MM.1S (cell line): ENCODE measurements around the gene GID4.

Experiments used
- EZH2 ChIP-seq: fragments of 300-600 bp; sonication (generic); optimal IDR thresholded peaks from 2 replicates; pipeline ENCODE3; 2017; ENCODE audit warnings: low read depth, mild to moderate bottlenecking, antibody characterized with exemption, low read length, mixed read lengths
- EZH2phosphoT487 ChIP-seq: fragments of 300-600 bp; sonication (generic); IDR thresholded peaks from 2 replicates; pipeline ENCODE4 v1.6.1; 2018; ENCODE audit warnings: antibody characterized with exemption, low read length
- TF ChIP-seq, protein P1 (sequence below): fragments of 300-600 bp; sonication (generic); IDR thresholded peaks from 2 replicates; pipeline ENCODE4 v1.5.1; 2016; ENCODE audit warnings: antibody characterized with exemption, low read length, mixed read lengths

DNA sequence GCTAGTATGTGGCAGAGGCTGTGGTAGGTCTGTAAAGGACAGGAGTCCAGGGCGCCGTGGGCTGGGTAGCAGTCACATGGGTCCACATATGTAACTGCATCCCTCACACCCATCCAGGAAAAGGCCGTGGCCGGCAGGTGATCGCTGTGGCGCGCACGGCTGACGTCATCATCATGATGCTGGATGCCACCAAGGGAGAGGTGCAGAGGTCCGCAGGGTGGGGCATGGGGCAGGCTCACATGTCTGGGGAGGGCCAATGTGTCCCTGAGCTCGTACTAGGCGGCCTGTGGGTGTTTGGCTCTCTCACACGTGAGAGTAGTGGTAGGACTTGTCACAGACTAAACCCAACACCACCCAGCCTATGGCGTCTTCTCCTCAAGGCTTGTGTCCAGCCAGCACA lies 60.3 kb downstream of the GID4 start:
- TF ChIP-seq, protein P1, sequence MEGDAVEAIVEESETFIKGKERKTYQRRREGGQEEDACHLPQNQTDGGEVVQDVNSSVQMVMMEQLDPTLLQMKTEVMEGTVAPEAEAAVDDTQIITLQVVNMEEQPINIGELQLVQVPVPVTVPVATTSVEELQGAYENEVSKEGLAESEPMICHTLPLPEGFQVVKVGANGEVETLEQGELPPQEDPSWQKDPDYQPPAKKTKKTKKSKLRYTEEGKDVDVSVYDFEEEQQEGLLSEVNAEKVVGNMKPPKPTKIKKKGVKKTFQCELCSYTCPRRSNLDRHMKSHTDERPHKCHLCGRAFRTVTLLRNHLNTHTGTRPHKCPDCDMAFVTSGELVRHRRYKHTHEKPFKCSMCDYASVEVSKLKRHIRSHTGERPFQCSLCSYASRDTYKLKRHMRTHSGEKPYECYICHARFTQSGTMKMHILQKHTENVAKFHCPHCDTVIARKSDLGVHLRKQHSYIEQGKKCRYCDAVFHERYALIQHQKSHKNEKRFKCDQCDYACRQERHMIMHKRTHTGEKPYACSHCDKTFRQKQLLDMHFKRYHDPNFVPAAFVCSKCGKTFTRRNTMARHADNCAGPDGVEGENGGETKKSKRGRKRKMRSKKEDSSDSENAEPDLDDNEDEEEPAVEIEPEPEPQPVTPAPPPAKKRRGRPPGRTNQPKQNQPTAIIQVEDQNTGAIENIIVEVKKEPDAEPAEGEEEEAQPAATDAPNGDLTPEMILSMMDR = no peak
- TF ChIP-seq EZH2 (no peak), EZH2phosphoT487 (no peak)
